Skin epidermis (tissue), 12 donors: ENCODE results near the gene CSMD2.

Source experiments
- H3K27ac ChIP-seq, 21 experiments: fragments of 200-600 bp; sonication (generic) in 11 of 21; one replicate each; pipeline ENCODE4 v1.5.0; 2020; ENCODE audit warnings: mild to moderate bottlenecking in 3 of 21, inconsistent platforms in 2 of 21, moderate library complexity in 2 of 21
- H3K4me3 ChIP-seq, 7 experiments: fragments of 200-600 bp; sonication (generic) in 2 of 7; one replicate each; pipeline ENCODE4 v1.5.0; 2020; ENCODE audit warnings: inconsistent platforms in 2 of 7, mild to moderate bottlenecking in 2 of 7, moderate library complexity in 1 of 7

Gene CSMD2

GRCh38 chr1:33609739-33610138 is 555.3 kb downstream of the CSMD2 start:
- Histone ChIP-seq H3K27ac (no peak overlapping the region), H3K4me3 (no peak overlapping the region)

- no peak overlapping the region for H3K4me3 ChIP-seq
- no peak overlapping the region for H3K27ac ChIP-seq
These were observed 556.1 kb downstream of the CSMD2 start for GRCh38 chr1:33608825-33609400.

- peak overlapping the region in 1 of 21 experiments; percentile 59 for H3K27ac ChIP-seq
- H3K4me3 ChIP-seq: no peak overlapping the region
These were observed 557.5 kb downstream of the CSMD2 start for GRCh38 chr1:33607444-33608005.

GRCh38 chr1:33606272-33606671 is 558.8 kb downstream of the CSMD2 start:
- H3K27ac ChIP-seq: peak overlapping the region in 2 of 21 experiments; percentile 17 to 59
- no peak overlapping the region for H3K4me3 ChIP-seq

GRCh38 chr1:33602271-33602670 is 562.8 kb downstream of the CSMD2 start:
- Histone ChIP-seq H3K27ac (no peak overlapping the region), H3K4me3 (no peak overlapping the region)

GRCh38 chr1:33601751-33602150 is 563.3 kb downstream of the CSMD2 start:
- Histone ChIP-seq H3K4me3 (no peak overlapping the region), H3K27ac (no peak overlapping the region)

- H3K4me3 ChIP-seq: no peak overlapping the region
- H3K27ac ChIP-seq: no peak overlapping the region
These were observed 565.4 kb downstream of the CSMD2 start for GRCh38 chr1:33599516-33600115.

- no peak overlapping the region for H3K4me3 ChIP-seq
- H3K27ac ChIP-seq: no peak overlapping the region
These were observed 576.3 kb downstream of the CSMD2 start for GRCh38 chr1:33588726-33589125.

- H3K4me3 ChIP-seq: no peak overlapping the region
- H3K27ac ChIP-seq: no peak overlapping the region
These were observed 578.2 kb downstream of the CSMD2 start for GRCh38 chr1:33586795-33587194.

GRCh38 chr1:33586106-33586505 is 578.9 kb downstream of the CSMD2 start:
- no peak overlapping the region for H3K27ac ChIP-seq
- H3K4me3 ChIP-seq: no peak overlapping the region

- no peak overlapping the region for H3K27ac ChIP-seq
- H3K4me3 ChIP-seq: no peak overlapping the region
These were observed 581.5 kb downstream of the CSMD2 start for GRCh38 chr1:33583567-33583966.

- H3K27ac ChIP-seq: peak overlapping the region in 4 of 21 experiments; percentile 26 to 61 (median 44)
- H3K4me3 ChIP-seq: no peak overlapping the region
These were observed 586.2 kb downstream of the CSMD2 start for GRCh38 chr1:33578557-33579448.

GRCh38 chr1:33577663-33578062 is 587.4 kb downstream of the CSMD2 start:
- H3K4me3 ChIP-seq: no peak overlapping the region
- no peak overlapping the region for H3K27ac ChIP-seq

- no peak overlapping the region for H3K27ac ChIP-seq
- no peak overlapping the region for H3K4me3 ChIP-seq
These were observed 588.0 kb downstream of the CSMD2 start for GRCh38 chr1:33576821-33577599.

- Histone ChIP-seq H3K4me3 (no peak overlapping the region), H3K27ac (peak overlapping the region in 1 of 21 experiments; percentile 34)
These were observed 589.6 kb downstream of the CSMD2 start for GRCh38 chr1:33575324-33575879.

GRCh38 chr1:33573661-33574060 is 591.4 kb downstream of the CSMD2 start:
- Histone ChIP-seq H3K4me3 (no peak overlapping the region), H3K27ac (no peak overlapping the region)

- H3K4me3 ChIP-seq: no peak overlapping the region
- H3K27ac ChIP-seq: no peak overlapping the region
These were observed 592.6 kb downstream of the CSMD2 start for GRCh38 chr1:33572387-33572786.

GRCh38 chr1:33569331-33569730 is 595.7 kb downstream of the CSMD2 start:
- no peak overlapping the region for H3K4me3 ChIP-seq
- H3K27ac ChIP-seq: no peak overlapping the region

GRCh38 chr1:33563699-33564098 is 601.3 kb downstream of the CSMD2 start:
- no peak overlapping the region for H3K27ac ChIP-seq
- H3K4me3 ChIP-seq: no peak overlapping the region

GRCh38 chr1:33562563-33562962 is 602.5 kb downstream of the CSMD2 start:
- Histone ChIP-seq H3K27ac (no peak overlapping the region), H3K4me3 (no peak overlapping the region)
